DMS79 (cell line): ENCODE data around the gene CBR3.

Experiments used
- DNase-seq: peaks from one replicate; lab custom pipeline; 2025; lab: John Stamatoyannopoulos, UW

CBR3 gene

DNA sequence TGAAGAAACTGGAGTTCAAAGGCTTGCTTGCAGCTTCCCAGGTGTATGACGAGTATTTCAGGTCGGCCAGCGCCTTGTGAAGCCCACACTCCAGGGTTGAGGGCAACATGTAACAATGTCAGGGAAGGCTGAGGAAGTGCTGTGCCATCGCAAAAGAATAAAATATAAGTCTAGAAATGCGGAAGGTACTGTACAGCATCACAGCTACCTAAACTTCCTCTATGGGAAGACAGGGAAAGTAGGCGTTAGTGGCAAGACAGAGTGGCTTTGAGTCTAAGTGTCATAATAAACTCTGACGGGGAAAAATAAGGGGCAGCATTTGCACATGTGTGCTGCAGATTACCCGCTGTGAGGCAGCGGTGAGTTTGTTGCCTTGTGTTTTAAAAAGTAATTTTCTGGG lies 50.6 kb downstream of the CBR3 start:
- no peak for DNase-seq

- DNase-seq = no peak
These were observed 51.2 kb downstream of the CBR3 start for GRCh38 chr21:36186081-36186480.

GRCh38 chr21:36186506-36187399 lies 51.9 kb downstream of the CBR3 start:
- no peak for DNase-seq

GRCh38 chr21:36188081-36188681 lies 53.3 kb downstream of the CBR3 start:
- DNase-seq = peak; percentile 37

DNA sequence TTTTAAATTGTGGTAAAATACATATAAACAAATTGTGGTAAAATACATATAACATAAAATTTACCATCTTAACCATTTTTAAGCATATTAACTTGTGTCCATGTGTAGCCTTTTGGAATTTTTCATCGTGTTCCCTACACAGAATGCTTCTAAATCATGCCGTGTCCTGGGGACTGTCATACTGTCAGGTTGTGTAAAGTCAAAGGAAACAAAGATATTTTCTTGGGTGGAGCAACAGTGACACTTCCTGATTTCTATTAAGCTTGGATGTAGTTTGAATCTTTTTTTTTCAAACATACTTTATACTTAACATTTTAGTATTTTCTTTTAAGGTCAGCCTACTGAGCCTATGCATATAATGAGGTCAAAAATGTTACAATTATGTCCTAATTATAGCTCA lies 54.1 kb downstream of the CBR3 start:
- DNase-seq = no peak

DNA sequence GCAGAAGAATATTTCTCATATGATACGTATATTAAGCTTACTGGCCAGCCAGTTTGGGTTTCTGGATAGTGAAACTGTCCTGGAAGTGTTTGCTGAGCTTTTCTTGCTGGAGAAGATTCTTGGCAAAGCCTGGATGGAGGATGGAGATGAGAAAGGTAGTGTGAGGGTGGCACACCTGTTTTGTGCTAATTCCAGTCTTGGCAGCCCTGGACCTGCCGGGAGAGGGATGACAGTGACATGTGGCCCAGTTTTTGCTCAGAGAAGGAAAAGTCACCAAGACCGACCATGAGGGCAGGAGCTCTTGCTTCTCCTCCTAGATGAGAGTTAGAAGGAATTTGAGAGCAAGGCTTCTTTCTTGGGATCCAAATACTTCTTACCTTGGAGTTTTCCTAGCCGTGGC lies 55.9 kb downstream of the CBR3 start:
- no peak for DNase-seq

DNA sequence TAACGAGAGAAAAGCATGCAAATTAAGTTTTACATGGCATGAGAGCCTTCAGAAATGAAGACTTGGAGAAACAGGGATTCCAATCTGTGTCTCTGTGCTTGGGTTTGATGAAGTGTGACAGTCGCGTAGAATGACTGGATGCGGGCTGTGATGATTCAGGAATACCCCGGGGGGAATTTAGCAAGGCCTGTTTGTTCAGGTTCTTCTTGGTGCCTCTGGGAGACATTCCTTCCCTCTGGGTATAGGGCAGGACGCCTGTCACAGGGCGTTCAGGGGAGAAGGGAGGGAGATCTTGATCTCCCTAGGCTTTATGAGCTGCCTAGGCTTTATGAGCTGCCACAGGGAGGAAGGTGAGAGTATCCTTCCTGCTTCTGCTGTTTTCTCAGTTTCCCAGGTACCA lies 58.3 kb downstream of the CBR3 start:
- DNase-seq = no peak

DNA sequence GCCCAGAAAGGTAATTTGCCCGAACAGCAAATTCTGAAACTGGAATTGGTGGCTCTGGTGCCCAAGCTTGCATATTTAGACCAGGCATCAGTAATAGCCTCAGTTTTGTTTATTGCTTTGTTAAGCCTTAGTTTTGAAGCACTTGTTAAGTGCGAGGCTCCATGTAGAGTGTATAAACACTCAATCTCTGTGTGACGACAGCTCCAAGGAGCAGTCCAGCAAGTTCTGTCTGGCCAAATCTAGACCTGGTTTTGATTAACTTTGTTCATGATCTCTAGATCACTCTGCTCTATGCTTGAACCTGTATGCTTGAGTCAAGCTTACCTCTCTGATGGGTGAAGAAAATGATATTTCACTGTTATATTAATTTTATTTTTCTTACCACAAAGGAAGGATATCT lies 59.1 kb downstream of the CBR3 start:
- DNase-seq = peak; percentile 82

DNA sequence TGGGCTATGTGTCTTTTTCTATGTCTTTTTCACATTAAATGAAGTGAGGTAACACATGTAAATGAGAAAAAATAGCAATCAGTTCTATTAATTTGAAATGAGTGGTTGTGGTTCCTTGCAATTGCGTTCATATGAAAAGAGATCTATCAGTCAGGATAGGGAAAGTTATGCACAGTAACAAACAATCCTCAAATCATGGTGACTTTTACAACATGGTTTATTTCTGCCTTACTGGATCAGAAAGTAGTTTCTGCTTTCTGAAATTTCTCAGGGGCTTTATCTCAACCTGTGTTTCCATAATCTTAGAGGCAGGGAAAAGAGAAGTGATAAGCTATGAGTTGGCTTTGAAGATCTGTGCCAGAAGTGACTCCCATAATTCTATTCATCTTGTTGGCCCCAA lies 60.7 kb downstream of the CBR3 start:
- DNase-seq = no peak
